A549 (cell line): Measurements from ENCODE around the gene SLC35A4.

Experiments used
- CTCF ChIP-seq: fragments of >200 bp; sonication (Bioruptor Twin); formaldehyde crosslinking; IDR thresholded peaks from 3 replicates; pipeline ENCODE4 v1.5.1; 2016
- ELK1 ChIP-seq: fragments of 150-350 bp; IDR thresholded peaks from 2 replicates; pipeline ENCODE4 v1.6.1; 2014; ENCODE audit warnings: low read depth, mild to moderate bottlenecking, low read length
- EP300 ChIP-seq, 2 experiments: fragments of >200 bp; sonication (Bioruptor Twin); formaldehyde crosslinking; IDR thresholded peaks; 2 replicates in 1 of 2; 3 replicates in 1 of 2; pipeline ENCODE4 v1.6.1; 2016 to 2017
- HMGXB4 ChIP-seq: fragments of 250-450 bp; sonication (Bioruptor Pico); IDR thresholded peaks from 2 replicates; pipeline ENCODE4 v1.5.0; 2021; ENCODE audit warnings: mild to moderate bottlenecking, moderate library complexity, borderline replicate concordance
- MAX ChIP-seq: IDR thresholded peaks from 2 replicates; pipeline ENCODE4 v1.6.1; 2012
- NFE2L2 ChIP-seq: fragments of 150-350 bp; conservative IDR thresholded peaks from 2 replicates; pipeline ENCODE4 v1.6.1; 2014; ENCODE audit warnings: low read length
- POLR2A ChIP-seq: IDR thresholded peaks from 2 replicates; pipeline ENCODE4 v1.6.1; 2012; ENCODE audit warnings: mild to moderate bottlenecking, low read length
- POLR2AphosphoS2 ChIP-seq: conservative IDR thresholded peaks from 2 replicates; pipeline ENCODE4 v1.6.1; 2012; ENCODE audit warnings: low read length, improper control_type of control experiment, inconsistent platforms

GRCh38 chr5:140573683-140574082 lies 9.1 kb downstream of the SLC35A4 start:
- no peak for TF ChIP-seq CTCF
- no peak for TF ChIP-seq ELK1
- no peak for TF ChIP-seq EP300 (IDR thresholded peaks at IDR 0.05)
- no peak for TF ChIP-seq NFE2L2
- TF ChIP-seq POLR2AphosphoS2, result no peak
- TF ChIP-seq POLR2A, result no peak
- TF ChIP-seq MAX, result no peak
- TF ChIP-seq HMGXB4 (CRISPR knock-in tag), result no peak
